Muscle layer of colon (tissue), 2 donors: ENCODE data around the gene HADHA.

Experiments
- H3K27ac ChIP-seq: one replicate; pipeline ENCODE4 v1.7.0; 2013; ENCODE audit warnings: low read depth, mild to moderate bottlenecking, low read length, moderate library complexity
- H3K27me3 ChIP-seq, 2 donors: one replicate each; pipeline ENCODE4 v1.7.0; 2013; ENCODE audit warnings: low read length in 2 of 2, mild to moderate bottlenecking in 2 of 2; ENCODE audit not compliant: insufficient read depth in 2 of 2, control insufficient read depth in 1 of 2
- H3K36me3 ChIP-seq: one replicate; pipeline ENCODE4 v1.7.0; 2013; ENCODE audit warnings: mild to moderate bottlenecking, low read length; ENCODE audit not compliant: insufficient read depth
- H3K4me1 ChIP-seq: one replicate; pipeline ENCODE4 v1.7.0; 2013; ENCODE audit warnings: mild to moderate bottlenecking, low read length; ENCODE audit not compliant: insufficient read depth
- H3K4me3 ChIP-seq, 2 donors: one replicate each; pipeline ENCODE4 v1.7.0; 2013; ENCODE audit warnings: low read length in 2 of 2, low read depth in 1 of 2, mild to moderate bottlenecking in 1 of 2, moderate library complexity in 1 of 2
- H3K9ac ChIP-seq: one replicate; pipeline ENCODE4 v1.7.0; 2013; ENCODE audit warnings: low read length
- H3K9me3 ChIP-seq: one replicate; pipeline ENCODE4 v1.7.0; 2013; ENCODE audit warnings: mild to moderate bottlenecking, low read length
- donor health status: abdominal sarcoma.
- donor health status: Adenocarcinoma of cecum.

The HADHA gene

GRCh38 chr2:26244309-26245230, at the start of gene HADHA, which contains the start of gene HADHB:
Gene HADHA (minus strand): TSS chr2:26244632. CDS start chr2:26244596, 36 bp downstream.
Gene HADHB (plus strand): TSS chr2:26244939. CDS start chr2:26254255, 9,316 bp downstream.
- peak within 1 kb of the TSS; percentile 89 to 95 for H3K4me3 ChIP-seq
- H3K4me1 ChIP-seq: peaks cover 25% of the 10 kb centered on the region
- H3K36me3 ChIP-seq: no peaks in the 10 kb centered on the region
- H3K27me3 ChIP-seq: no peaks in the 10 kb centered on the region
- H3K9ac ChIP-seq: peak within 1 kb of the TSS; percentile 98
- no peaks in the 10 kb centered on the region for H3K9me3 ChIP-seq
- peak within 1 kb of the TSS; percentile 100 for H3K27ac ChIP-seq

GRCh38 chr2:26292646-26293045, 48.2 kb upstream of the HADHA start:
- Histone ChIP-seq H3K9ac (no peak overlapping the region), H3K4me1 (no peaks in the 10 kb centered on the region), H3K4me3 (no peak overlapping the region), H3K36me3 (peaks cover 3% of the 10 kb centered on the region), H3K27ac (no peak overlapping the region), H3K27me3 (no peaks in the 10 kb centered on the region), H3K9me3 (no peaks in the 10 kb centered on the region)

- Histone ChIP-seq H3K4me1 (no peaks in the 10 kb centered on the region), H3K9ac (no peak overlapping the region), H3K4me3 (no peak overlapping the region), H3K9me3 (no peaks in the 10 kb centered on the region), H3K36me3 (peaks cover 15% of the 10 kb centered on the region), H3K27ac (no peak overlapping the region), H3K27me3 (no peaks in the 10 kb centered on the region)
Measured at GRCh38 chr2:26290001-26290400, 45.6 kb upstream of the HADHA start.

GRCh38 chr2:26285931-26286330, 41.5 kb upstream of the HADHA start:
- Histone ChIP-seq H3K9me3 (no peaks in the 10 kb centered on the region), H3K4me1 (no peaks in the 10 kb centered on the region), H3K36me3 (peaks cover 47% of the 10 kb centered on the region), H3K27ac (no peak overlapping the region), H3K9ac (no peak overlapping the region), H3K4me3 (no peak overlapping the region), H3K27me3 (no peaks in the 10 kb centered on the region)

GRCh38 chr2:26284132-26284531, 39.7 kb upstream of the HADHA start:
- H3K27me3 ChIP-seq: no peaks in the 10 kb centered on the region
- no peaks in the 10 kb centered on the region for H3K4me1 ChIP-seq
- no peak overlapping the region for H3K4me3 ChIP-seq
- no peak overlapping the region for H3K27ac ChIP-seq
- peaks cover 63% of the 10 kb centered on the region for H3K36me3 ChIP-seq
- H3K9ac ChIP-seq: no peak overlapping the region
- no peaks in the 10 kb centered on the region for H3K9me3 ChIP-seq

GRCh38 chr2:26283606-26284005, 39.2 kb upstream of the HADHA start:
- Histone ChIP-seq H3K4me3 (no peak overlapping the region), H3K27me3 (no peaks in the 10 kb centered on the region), H3K4me1 (no peaks in the 10 kb centered on the region), H3K27ac (no peak overlapping the region), H3K9ac (no peak overlapping the region), H3K36me3 (peaks cover 68% of the 10 kb centered on the region), H3K9me3 (no peaks in the 10 kb centered on the region)

- no peaks in the 10 kb centered on the region for H3K9me3 ChIP-seq
Measured at GRCh38 chr2:26281226-26281625, 36.8 kb upstream of the HADHA start.

GRCh38 chr2:26279886-26280285, 35.5 kb upstream of the HADHA start:
- Histone ChIP-seq H3K27ac (no peak overlapping the region), H3K4me1 (no peaks in the 10 kb centered on the region), H3K36me3 (peaks cover 74% of the 10 kb centered on the region), H3K9me3 (no peaks in the 10 kb centered on the region), H3K27me3 (no peaks in the 10 kb centered on the region), H3K4me3 (no peak overlapping the region), H3K9ac (no peak overlapping the region)

More at GRCh38 chr2:26281226-26281625, 36.8 kb upstream of the HADHA start:
- Histone ChIP-seq H3K27me3 (no peaks in the 10 kb centered on the region), H3K36me3 (peaks cover 71% of the 10 kb centered on the region), H3K4me3 (no peak overlapping the region), H3K9ac (no peak overlapping the region), H3K4me1 (no peaks in the 10 kb centered on the region), H3K27ac (no peak overlapping the region)

GRCh38 chr2:26276484-26277227, 32.2 kb upstream of the HADHA start:
- no peak overlapping the region for H3K9ac ChIP-seq
- H3K9me3 ChIP-seq: no peaks in the 10 kb centered on the region
- H3K27me3 ChIP-seq: no peaks in the 10 kb centered on the region
- peaks cover 11% of the 10 kb centered on the region for H3K4me1 ChIP-seq
- H3K27ac ChIP-seq: no peak overlapping the region
- H3K4me3 ChIP-seq: no peak overlapping the region
- H3K36me3 ChIP-seq: peaks cover 53% of the 10 kb centered on the region

GRCh38 chr2:26274058-26274613, 29.7 kb upstream of the HADHA start:
- no peak overlapping the region for H3K4me3 ChIP-seq

GRCh38 chr2:26273501-26273900, 29.1 kb upstream of the HADHA start:
- H3K4me1 ChIP-seq: peaks cover 11% of the 10 kb centered on the region
- no peaks in the 10 kb centered on the region for H3K9me3 ChIP-seq
- no peak overlapping the region for H3K4me3 ChIP-seq
- no peak overlapping the region for H3K27ac ChIP-seq
- H3K27me3 ChIP-seq: no peaks in the 10 kb centered on the region
- peaks cover 23% of the 10 kb centered on the region for H3K36me3 ChIP-seq
- H3K9ac ChIP-seq: no peak overlapping the region

More at GRCh38 chr2:26274058-26274613, 29.7 kb upstream of the HADHA start:
- H3K4me1 ChIP-seq: peaks cover 11% of the 10 kb centered on the region
- no peaks in the 10 kb centered on the region for H3K9me3 ChIP-seq
- no peak overlapping the region for H3K9ac ChIP-seq
- H3K36me3 ChIP-seq: peaks cover 30% of the 10 kb centered on the region
- no peaks in the 10 kb centered on the region for H3K27me3 ChIP-seq
- H3K27ac ChIP-seq: no peak overlapping the region
